GM23338 (cell line): ENCODE results near the gene TNFRSF19. TPM values are rescaled to one million over a fixed set of nuclear protein-coding genes. Genes with fewer than 3 reads are reported as not detected.
A peak's percentile ranks its signal among the peaks of the same experiment; 100 is the strongest.

Experiments used
- ATAC-seq: fragments of 200-7000 bp; cut with Tn5 transposase; 3 replicates; pipeline ENCODE4 v1.9.1; 2020
- DNase-seq: peaks from one replicate; pipeline ENCODE4 v3.0.0-alpha.2; 2015; ENCODE audit warnings: low spot score
- H2AFZ ChIP-seq: fragments of 200-600 bp; sonication (generic); 2 replicates; pipeline ENCODE4 v1.8.0; 2016; ENCODE audit warnings: antibody characterized with exemption, mild to moderate bottlenecking, moderate library complexity
- H3F3A ChIP-seq: fragments of 200-600 bp; sonication (generic); replicated peaks from 2 replicates; pipeline ENCODE4 v1.8.0; 2017; ENCODE audit warnings: antibody characterized with exemption, mixed run types, low read depth
- H3K27ac ChIP-seq: fragments of 200-600 bp; sonication (generic); 2 replicates; pipeline ENCODE4 v1.6.1; 2016; ENCODE audit warnings: low read depth
- H3K27me3 ChIP-seq: fragments of 200-600 bp; sonication (generic); 2 replicates; pipeline ENCODE4 v1.8.0; 2016; ENCODE audit warnings: mild to moderate bottlenecking, mixed run types, moderate library complexity; ENCODE audit not compliant: insufficient read depth
- H3K36me3 ChIP-seq: fragments of 200-600 bp; sonication (generic); 2 replicates; pipeline ENCODE4 v1.8.0; 2016; ENCODE audit warnings: mild to moderate bottlenecking; ENCODE audit not compliant: insufficient read depth
- H3K4me1 ChIP-seq: fragments of 200-600 bp; sonication (generic); 2 replicates; pipeline ENCODE4 v1.8.0; 2016; ENCODE audit warnings: mild to moderate bottlenecking, moderate library complexity; ENCODE audit not compliant: insufficient read depth
- H3K4me2 ChIP-seq: fragments of 200-600 bp; sonication (generic); 2 replicates; pipeline ENCODE4 v1.7.1; 2017; ENCODE audit warnings: mixed run types
- H3K4me3 ChIP-seq: fragments of 200-600 bp; sonication (generic); 2 replicates; pipeline ENCODE4 v1.6.1; 2016; ENCODE audit warnings: mixed run types
- H3K79me2 ChIP-seq: fragments of 200-600 bp; sonication (generic); replicated peaks from 2 replicates; pipeline ENCODE4 v1.8.0; 2017; ENCODE audit warnings: mild to moderate bottlenecking; ENCODE audit not compliant: insufficient read depth
- H3K9me2 ChIP-seq: fragments of 200-600 bp; sonication (generic); 2 replicates; pipeline ENCODE4 v1.8.0; 2017; ENCODE audit not compliant: insufficient read depth
- H4K20me1 ChIP-seq: fragments of 200-600 bp; sonication (generic); replicated peaks from 2 replicates; pipeline ENCODE4 v1.8.0; 2017; ENCODE audit warnings: mild to moderate bottlenecking; ENCODE audit not compliant: insufficient read depth
- H3K27ac Mint-ChIP-seq: 2 replicates; pipeline ENCODE4 v1.8.0; 2020; ENCODE audit warnings: inconsistent platforms, mild to moderate bottlenecking, moderate library complexity, mixed read lengths
- H3K27me3 Mint-ChIP-seq: 3 replicates; pipeline ENCODE4 v1.8.0; 2022; ENCODE audit warnings: low read depth, mild to moderate bottlenecking, moderate library complexity, mixed read lengths, inconsistent platforms; ENCODE audit not compliant: insufficient read depth, poor library complexity
- H3K36me3 Mint-ChIP-seq: 3 replicates; pipeline ENCODE4 v1.8.0; 2021; ENCODE audit warnings: low read depth, mild to moderate bottlenecking, inconsistent platforms, moderate library complexity, mixed read lengths
- H3K4me1 Mint-ChIP-seq: 3 replicates; pipeline ENCODE4 v1.8.0; 2020; ENCODE audit warnings: mild to moderate bottlenecking, inconsistent platforms, mixed read lengths
- H3K4me3 Mint-ChIP-seq: 3 replicates; pipeline ENCODE4 v1.8.0; 2021; ENCODE audit warnings: moderate library complexity, mild to moderate bottlenecking, inconsistent platforms, mixed read lengths
- H3K9me3 Mint-ChIP-seq: 3 replicates; pipeline ENCODE4 v1.8.0; 2020; ENCODE audit warnings: moderate library complexity, mild to moderate bottlenecking, inconsistent platforms, mixed read lengths
- CREB1 ChIP-seq: fragments of 250-450 bp; sonication (Bioruptor Pico); IDR thresholded peaks from 2 replicates; pipeline ENCODE4 v1.5.0; 2020; ENCODE audit warnings: low read depth, mild to moderate bottlenecking, moderate library complexity
- CTCF ChIP-seq, 2 experiments: fragments of 200-600 bp in 1 of 2; sonication (generic) in 1 of 2; conservative IDR thresholded peaks; 2 replicates each; pipeline versions ENCODE4 v1.5.1 to v1.6.1; 2016 to 2017; ENCODE audit warnings: antibody characterized with exemption in 2 of 2, low read depth in 2 of 2, mild to moderate bottlenecking in 2 of 2, moderate library complexity in 1 of 2
- ETS1 ChIP-seq: IDR thresholded peaks from 2 replicates; pipeline ENCODE4 v1.6.1; 2016; ENCODE audit warnings: antibody characterized with exemption
- EZH2 ChIP-seq: fragments of 200-600 bp; sonication (generic); IDR thresholded peaks from one replicate; pipeline ENCODE4 v1.8.0; 2017; ENCODE audit warnings: antibody characterized with exemption, mild to moderate bottlenecking, low read depth; ENCODE audit not compliant: unreplicated experiment
- NANOG ChIP-seq: IDR thresholded peaks from 2 replicates; pipeline ENCODE4 v1.6.1; 2016; ENCODE audit warnings: antibody characterized with exemption, borderline replicate concordance
- STAT1 ChIP-seq: IDR thresholded peaks from one replicate; pipeline ENCODE4 v1.6.1; 2016; ENCODE audit warnings: antibody characterized with exemption; ENCODE audit not compliant: unreplicated experiment
- ZNF331 ChIP-seq: fragments of 250-450 bp; sonication (Bioruptor Pico); IDR thresholded peaks from 2 replicates; pipeline ENCODE4 v1.5.0; 2020; ENCODE audit warnings: low read depth, mild to moderate bottlenecking, moderate library complexity
- polyA plus RNA-seq: library from polyadenylated mRNA; unstranded; fragments of >200 nt; fragmentation: Nextera tagmentation; extraction: Ambion mirVana; gene quantifications from 2 replicates; pipeline ENCODE4 v1.2.1, GENCODE V29; 2016
- total RNA-seq: library from RNA; depleted of rRNA; stranded (reverse); fragments of >200 nt; shearing (Covaris generic); gene quantifications from 2 replicates; pipeline ENCODE4 v1.2.3, GENCODE V29; 2014

Gene TNFRSF19
- total and polyA plus RNA-seq, 2 experiments from 2014 or later, result 0.21 to 0.35 TPM

- Histone ChIP-seq H3K4me2 (peak overlapping the region; percentile 41; the same call in 1 of the 2 replicates), H3F3A (no peaks in the 10 kb centered on the region), H3K27ac (no peak overlapping the region), H4K20me1 (no peaks in the 10 kb centered on the region), H3K27me3 (peaks cover 5% of the 10 kb centered on the region; the same call in 1 of the 2 replicates), H3K9me2 (no peaks in the 10 kb centered on the region), H3K4me3 (no peak overlapping the region), H3K4me1 (peaks cover 13% of the 10 kb centered on the region; the same call in 1 of the 2 replicates), H3K79me2 (no peaks in the 10 kb centered on the region), H2AFZ (no peak overlapping the region), H3K36me3 (no peaks in the 10 kb centered on the region)
- DNase-seq (no peak), ATAC-seq (no peak)
- peaks cover 14% of the 10 kb centered on the region for H3K4me1 Mint-ChIP-seq
- H3K36me3 Mint-ChIP-seq, result no peaks in the 10 kb centered on the region
- no peak overlapping the region for H3K27ac Mint-ChIP-seq
- no peaks in the 10 kb centered on the region for H3K9me3 Mint-ChIP-seq
- peaks cover 6% of the 10 kb centered on the region for H3K27me3 Mint-ChIP-seq
- H3K4me3 Mint-ChIP-seq, result no peak overlapping the region
- no peak for TF ChIP-seq ZNF331 (CRISPR knock-in tag)
- TF ChIP-seq NANOG, result no peak
- no peak for TF ChIP-seq ETS1
- no peak for TF ChIP-seq EZH2
Measured at GRCh38 chr13:23552661-23553060, 17.6 kb upstream of the TNFRSF19 start.

GRCh38 chr13:23554000-23554399 is 16.2 kb upstream of the TNFRSF19 start:
- Histone ChIP-seq H3K27me3 (no peaks in the 10 kb centered on the region), H3K4me2 (no peak overlapping the region), H3K4me1 (peaks cover 13% of the 10 kb centered on the region; the same call in 1 of the 2 replicates), H3K9me2 (no peaks in the 10 kb centered on the region), H3K4me3 (no peak overlapping the region), H3K36me3 (no peaks in the 10 kb centered on the region), H4K20me1 (no peaks in the 10 kb centered on the region), H3K79me2 (no peaks in the 10 kb centered on the region), H3F3A (0 out of 2 replicates have a peak, but pooled peaks cover 3% of the 10 kb centered on the region), H3K27ac (no peak overlapping the region), H2AFZ (no peak overlapping the region; the same call in 1 of the 2 replicates)
- peaks cover 14% of the 10 kb centered on the region for H3K4me1 Mint-ChIP-seq
- no peak for TF ChIP-seq STAT1
- no peak for TF ChIP-seq CTCF (conservative IDR thresholded peaks at IDR 0.05; ENCODE audit: low read depth in 2 of 2)
- TF ChIP-seq EZH2, result no peak
- no peak for TF ChIP-seq CREB1
- TF ChIP-seq ETS1, result no peak
- ATAC-seq (no peak), DNase-seq (no peak)
- H3K27ac Mint-ChIP-seq, result no peak overlapping the region
- H3K36me3 Mint-ChIP-seq, result no peaks in the 10 kb centered on the region
- no peaks in the 10 kb centered on the region for H3K9me3 Mint-ChIP-seq
- H3K27me3 Mint-ChIP-seq, result peaks cover 6% of the 10 kb centered on the region
- no peak overlapping the region for H3K4me3 Mint-ChIP-seq
